Stimulated activated CD4-positive, alpha-beta T cell treated with anti-CD3 and anti-CD28 coated beads, Interleukin-4, amount 100 ng/mL, for 1 hour (primary cell): ENCODE measurements around the gene APP.
A peak's percentile ranks its signal among the peaks of the same experiment; 100 is the strongest.

Source experiments
- DNase-seq: peaks from one replicate; pipeline ENCODE4 v3.0.0-alpha.2; 2020

The APP gene

DNA sequence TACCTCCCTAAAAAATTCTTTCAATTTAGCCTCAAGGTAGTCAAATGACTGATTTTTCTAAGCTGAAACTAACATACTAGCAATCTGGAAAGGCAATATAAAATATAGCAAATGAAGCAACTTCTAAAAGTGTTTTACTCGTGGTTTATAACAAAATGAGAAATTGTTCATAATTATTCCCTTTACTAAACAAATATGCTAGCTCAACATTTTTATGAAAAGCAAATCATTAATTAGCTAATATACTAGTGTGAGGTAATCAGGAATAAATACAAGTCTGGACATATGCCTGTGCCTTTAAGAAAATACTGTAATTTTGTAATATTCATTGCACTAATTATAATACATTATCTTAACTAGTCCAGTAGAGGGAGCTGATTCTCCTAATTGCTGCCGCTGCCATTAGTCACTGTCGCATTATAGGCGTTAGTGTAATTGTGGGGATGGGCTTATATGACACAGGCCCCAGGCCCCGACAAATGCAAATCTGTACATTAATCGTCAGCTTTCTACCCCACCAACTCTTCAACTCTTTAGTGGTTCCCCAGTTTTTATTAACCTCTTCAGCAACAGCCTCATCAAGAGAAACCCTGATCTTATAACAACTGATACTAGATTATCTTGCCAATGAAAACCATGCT, 274.9 kb downstream of the APP start:
- peak; percentile 5 for DNase-seq

DNA sequence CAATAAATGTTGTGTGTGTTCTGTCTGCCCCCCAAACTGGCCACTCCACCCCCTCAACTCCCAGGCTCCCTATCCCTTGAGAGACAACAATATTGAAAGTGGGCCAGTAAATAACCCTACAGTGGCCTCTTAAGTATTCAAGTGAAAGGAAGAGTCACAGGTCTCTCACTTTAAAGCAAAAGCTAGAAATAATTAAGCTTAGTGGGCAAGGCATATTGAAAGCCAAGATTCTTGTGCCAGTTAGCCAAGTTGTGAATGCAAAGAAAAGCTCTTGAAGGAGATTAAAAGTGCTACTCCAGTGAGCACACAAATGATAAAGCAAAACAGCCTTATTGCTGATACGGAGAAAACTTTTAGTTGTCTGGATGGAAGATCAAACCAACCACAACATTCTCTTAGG, 277.4 kb downstream of the APP start:
- DNase-seq, result no peak

DNA sequence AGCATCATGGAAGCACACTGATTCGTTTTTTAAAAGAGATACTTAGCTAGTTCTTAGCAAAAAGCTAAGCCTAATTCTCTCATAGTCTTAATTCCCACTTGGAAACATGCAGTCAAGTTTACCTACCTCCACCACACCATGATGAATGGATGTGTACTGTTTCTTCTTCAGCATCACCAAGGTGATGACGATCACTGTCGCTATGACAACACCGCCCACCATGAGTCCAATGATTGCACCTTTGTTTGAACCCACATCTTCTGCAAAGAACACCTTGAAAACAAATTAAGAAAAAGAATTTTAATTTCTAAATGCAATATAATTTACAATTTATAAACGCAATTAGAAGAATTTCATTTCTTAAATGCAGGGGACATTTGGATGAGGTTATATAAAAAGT, 279.0 kb downstream of the APP start:
- no peak for DNase-seq

DNA sequence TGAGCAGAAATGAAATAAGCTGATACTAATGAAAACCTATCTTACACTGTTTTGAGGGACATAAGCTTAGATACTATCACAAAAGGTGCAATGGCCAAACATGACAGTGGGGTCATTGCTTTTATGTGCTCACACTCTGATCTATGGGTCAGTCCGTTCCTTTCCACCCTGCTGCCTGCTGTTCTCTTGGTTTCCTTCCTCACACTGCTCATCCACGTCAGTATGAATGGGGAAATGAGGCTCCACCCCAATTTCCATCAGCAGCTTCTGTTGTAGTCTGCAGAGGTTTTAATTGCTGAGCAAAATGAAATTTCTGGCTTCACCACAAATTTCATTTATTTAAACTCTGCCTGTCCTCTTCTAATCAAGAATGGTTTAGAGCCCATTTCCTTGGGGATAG, 280.6 kb downstream of the APP start:
- no peak for DNase-seq

DNA sequence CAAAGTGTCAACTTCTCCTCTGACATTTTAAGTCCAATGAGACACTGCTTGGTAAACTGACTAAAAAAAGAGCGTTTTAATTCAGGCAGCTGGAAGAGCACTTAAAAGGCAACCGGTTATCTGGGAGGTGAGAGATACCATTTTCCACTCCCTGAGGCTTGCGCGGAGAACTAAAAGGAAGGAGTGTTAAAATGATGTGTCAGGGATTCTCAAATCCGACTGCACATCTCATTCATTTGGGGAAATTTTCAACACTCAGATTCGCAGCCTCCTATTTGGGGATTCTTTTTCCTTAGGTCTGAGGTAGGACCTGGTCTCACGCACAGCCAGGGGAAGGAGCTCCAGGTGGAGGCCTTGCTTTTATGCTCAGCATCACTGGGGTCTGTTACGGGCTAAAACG, 281.9 kb downstream of the APP start:
- DNase-seq, result no peak

DNA sequence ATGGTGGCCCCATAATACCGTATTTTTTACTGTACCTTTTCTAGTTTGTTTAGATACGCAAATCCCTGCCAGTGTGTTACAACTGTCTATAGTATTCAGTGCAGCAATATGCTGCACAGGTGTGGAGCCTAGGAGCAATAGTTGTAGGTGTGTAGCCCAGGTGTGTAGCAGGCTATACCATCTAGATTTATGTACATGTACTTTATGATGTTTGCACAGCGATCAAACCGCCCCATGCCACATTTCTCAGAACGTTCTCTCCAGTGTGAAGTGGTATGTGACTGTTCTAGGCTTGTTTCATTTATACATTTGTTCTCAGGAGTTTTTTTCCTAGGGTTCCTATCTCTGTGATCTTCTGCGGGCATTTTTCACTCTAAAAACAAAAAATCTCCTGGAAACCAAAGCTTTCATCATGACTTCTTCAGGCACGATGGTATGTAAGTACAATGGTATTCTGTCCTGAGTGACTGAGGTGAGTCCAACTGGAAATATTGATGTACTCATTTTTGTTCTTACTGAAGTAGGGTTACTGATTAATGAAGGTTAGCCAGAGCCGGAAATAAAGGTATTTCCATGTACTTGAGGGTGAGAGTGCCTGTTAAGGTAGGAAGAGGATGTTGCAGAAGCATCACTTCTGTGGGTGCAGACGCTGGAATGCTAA, 282.8 kb downstream of the APP start:
- no peak for DNase-seq

DNA sequence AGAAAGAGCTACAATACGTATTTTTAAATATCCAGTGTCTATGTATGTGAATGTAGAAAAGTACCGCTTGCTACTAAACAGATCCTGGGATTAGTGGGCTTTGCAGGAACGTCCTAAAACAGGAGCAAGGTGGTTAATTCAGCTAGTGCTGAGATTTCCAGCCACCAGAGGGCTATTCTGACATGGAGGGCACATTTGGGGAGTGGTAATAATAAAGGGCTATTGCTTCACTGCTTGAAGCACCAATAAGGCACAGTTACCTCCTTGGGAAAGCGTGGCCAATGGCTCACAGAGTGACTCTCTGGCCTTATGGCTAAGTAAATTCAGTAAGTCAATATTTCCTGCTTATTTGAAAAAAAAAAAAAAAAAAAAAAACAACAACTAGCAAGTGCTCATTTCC, 283.4 kb downstream of the APP start:
- no peak for DNase-seq

DNA sequence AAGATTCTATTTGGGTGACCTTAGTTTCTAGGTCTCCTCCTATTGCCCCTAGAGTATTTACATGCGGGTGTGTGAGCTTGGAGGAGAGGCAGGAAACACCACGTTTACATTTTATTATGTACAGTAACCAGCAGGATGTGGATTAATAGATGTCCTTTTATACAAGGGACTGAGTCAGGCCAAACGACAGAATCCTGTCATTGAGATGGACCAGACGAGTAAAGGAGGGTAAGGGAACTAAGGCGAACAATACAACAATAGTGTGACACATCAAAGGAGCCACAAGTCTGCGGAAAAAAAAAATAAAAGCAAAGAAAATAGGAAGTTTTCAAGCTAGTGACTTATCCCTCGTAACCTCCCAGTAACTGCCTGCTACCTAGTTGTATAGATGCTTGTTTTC, 284.7 kb downstream of the APP start:
- no peak for DNase-seq

DNA sequence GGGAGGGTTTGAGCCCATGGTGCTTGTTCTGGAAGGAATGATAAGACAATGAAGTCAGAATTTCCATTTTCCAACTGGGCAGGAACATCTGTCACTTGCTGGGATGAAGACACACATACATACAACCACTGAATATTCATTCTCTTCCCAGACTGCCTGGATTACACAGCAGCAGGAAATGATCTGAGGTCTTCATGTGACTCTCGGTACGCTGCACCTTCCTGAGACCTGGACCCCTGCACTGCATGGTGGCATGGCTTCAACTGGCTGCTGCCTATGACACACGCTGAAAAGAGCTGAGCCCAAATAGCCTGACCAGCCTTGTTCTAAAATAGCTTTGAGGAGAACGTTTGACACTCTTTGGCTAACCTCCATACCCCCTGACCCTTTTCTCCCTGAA, 285.2 kb downstream of the APP start:
- DNase-seq, result no peak

DNA sequence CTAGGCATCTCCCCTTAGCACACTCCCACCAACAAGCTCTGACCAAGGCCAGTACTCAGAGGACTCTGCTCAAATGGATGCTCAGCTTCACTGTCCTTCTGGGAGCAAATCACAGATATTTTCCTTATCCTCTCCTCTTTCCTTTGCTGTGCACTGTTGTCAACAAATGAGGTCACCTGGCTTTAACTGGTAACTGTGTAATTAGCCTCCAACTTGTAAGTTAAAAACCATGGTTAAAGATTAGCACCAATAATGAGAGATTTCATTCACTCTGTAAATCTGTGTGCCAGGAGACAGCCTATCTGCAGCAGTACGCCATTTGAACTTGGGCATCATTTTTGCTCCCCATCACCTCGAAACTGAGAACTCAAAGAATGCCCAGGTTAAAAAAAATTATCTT, 286.3 kb downstream of the APP start:
- DNase-seq, result no peak

DNA sequence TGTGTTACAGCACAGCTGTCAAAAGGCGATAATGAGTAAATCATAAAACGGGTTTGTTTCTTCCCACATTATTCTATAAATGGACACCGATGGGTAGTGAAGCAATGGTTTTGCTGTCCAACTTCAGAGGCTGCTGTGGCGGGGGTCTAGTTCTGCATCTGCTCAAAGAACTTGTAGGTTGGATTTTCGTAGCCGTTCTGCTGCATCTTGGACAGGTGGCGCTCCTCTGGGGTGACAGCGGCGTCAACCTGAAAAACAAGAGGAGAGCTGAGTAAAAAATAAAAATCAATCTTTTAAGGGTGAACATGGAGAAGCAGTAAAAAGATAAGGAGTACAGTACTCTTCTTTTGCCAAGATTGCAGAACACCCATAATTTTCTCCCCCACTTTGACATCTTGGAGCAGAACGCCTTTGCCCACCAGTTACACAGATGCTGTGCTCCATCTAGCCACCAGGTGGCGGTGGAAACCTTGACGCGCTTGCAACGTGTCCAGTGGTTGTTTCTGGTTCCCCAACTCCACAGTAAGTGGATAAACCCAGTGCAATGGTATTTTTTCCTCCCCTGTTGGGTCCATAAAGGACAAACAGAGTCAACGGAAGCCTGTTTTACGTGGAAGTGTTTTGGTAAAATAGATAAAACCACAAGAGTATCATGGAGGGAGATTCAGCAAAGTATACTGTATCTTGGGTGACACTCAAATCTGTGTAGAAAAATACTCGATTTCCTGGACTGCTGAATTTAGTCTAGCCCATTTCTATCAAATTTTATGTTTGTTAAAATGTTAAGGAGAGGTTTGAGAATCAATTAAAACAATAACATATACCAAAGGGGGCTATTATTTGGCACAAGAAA, 288.8 kb downstream of the APP start:
- peak; percentile 52 for DNase-seq

DNA sequence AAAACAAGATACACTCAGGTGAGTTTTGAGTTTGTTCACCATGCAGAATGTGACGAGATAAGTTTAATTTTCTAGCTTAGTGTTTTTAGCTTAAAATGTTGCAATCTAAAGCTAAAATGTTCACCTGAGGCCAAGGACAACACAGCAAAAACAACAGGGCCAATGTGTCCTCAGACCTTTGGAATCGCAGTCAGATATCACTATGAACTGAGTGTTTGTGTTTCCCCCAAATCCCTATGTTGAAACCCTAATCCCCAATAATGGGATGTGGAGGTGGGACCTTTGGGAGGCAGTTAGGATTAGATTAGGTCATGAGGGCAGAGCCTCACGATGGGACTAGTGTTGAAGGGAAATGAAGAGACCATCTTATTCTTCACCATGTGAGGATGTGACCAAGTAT, 291.4 kb downstream of the APP start:
- DNase-seq, result no peak

DNA sequence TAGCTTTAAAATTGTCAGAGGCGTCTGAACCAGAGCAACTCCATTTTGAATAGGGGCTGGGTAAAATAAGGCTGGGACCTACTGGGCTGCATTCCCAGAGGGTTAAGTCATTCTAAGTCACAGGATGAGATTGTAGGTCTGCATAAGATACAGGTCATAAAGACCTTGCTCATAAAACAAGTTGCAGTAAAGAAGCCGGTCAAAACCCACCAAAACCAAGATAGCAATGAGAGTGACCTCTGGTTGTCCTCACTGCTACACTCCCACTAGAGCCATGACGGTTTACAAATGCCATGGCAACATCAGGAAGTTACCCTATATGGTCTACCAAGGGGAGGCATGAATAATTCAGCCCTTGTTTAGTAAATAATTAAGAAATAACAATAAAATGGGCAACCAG, 292.2 kb downstream of the APP start:
- no peak for DNase-seq

DNA sequence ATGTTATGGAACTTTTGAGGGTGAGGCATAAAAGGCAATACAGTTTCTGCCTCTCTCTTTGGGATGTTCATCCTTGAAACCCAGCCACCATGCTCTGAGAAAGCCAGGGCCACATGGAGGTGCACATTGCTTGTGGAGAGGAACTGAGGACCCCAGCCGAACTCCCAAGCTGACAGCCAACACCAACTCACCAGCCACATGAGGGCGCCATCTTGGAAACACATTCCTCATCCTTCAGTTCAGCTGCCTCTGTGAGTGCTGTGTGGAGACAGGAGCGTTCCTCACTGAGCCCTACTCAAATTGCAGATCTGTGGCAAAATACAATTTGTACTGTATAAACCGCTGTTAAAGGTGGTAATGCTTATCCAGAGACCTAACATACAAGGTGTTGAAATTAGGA, 298.3 kb downstream of the APP start:
- no peak for DNase-seq

DNA sequence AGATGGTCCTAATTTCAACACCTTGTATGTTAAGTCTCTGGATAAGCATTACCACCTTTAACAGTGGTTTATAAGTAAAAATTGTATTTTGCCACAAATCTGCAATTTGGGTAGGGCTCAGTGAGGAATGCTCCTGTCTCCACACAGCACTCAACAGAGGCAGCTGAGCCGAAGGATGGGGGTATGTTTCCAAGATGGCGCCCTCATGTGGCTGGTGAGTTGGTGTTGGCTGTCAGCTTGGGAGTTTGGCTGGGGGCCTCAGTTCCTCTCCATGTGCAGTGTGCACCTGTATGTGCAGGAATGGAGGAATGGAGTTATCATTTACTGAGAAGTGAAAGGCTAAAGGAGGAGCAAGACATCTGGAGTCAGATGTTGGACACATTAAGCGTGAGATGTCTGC, 299.0 kb downstream of the APP start:
- DNase-seq, result no peak

DNA sequence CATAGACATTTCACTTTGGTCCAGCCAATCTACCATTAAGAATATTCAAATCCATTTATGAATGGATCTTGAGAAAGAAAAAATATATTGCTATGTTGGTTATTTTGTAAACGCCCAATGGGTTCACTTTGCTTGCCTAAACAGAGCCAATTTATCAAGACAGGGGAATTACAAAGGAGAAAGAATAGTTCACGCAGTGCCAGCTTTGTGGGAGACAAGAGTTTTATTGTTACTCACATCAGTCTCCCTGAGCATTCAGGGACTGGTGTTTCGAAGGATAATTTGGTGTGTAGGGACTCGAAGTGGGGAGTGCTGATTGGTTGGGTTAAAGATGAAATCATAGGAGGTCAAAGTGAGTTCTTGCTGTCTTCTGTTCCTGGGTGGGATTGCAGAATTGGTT, 300.5 kb downstream of the APP start:
- no peak for DNase-seq

DNA sequence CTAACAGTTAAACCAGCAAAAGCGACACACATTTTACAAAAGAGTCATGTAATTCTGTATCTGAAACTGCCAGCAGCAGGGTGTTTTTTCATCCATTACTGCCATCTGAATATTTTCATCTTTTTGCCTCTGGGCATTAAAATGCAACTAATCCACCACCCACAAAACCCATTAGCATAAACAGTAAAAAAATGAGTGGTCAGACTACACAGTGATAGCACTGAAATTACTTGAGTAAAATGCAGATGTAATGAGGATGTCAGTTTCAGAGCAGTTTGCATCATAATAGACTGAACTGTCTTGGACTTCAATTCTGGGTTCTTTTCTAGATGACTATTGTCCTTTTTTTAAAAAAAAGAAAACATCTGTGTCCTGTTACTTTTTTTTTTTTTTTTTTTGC, 303.5 kb downstream of the APP start:
- DNase-seq, result no peak

DNA sequence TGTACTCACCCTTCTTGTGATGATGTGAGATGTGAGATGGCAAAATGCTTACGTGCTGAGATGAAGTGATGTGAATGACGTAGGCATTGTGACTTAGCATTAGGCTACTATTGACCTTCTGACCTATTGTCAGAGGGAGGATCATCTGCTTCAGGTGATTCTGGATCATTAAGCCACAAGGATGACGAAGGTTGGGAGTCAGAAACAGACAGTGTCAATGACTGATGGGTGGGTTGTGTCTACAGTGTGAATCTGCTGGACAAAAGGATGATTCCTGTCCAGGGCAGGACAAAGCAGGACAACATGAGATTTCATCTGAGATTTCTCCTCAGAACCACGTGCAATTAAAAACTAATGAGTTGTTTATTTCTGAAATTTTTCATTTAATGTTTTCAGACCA, 306.8 kb downstream of the APP start:
- no peak for DNase-seq

DNA sequence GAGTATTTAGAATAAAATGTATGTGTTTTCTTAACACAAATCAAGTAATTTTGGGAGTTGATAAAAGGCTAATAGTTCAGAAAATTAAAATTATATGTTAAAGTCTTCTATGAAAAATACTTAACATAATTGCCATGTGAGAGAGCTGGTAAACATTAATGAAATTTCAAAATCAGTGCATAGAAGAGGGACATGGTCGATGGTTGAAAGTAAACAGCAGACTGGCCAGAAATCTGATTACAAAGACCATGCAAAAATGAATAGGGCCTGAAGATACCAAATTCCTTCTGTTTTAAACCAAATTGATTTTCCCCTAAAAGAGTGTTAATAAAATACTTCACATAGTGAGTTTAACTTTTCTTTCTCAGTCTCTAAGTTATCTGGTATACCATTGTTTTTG, 307.5 kb downstream of the APP start:
- DNase-seq, result no peak

DNA sequence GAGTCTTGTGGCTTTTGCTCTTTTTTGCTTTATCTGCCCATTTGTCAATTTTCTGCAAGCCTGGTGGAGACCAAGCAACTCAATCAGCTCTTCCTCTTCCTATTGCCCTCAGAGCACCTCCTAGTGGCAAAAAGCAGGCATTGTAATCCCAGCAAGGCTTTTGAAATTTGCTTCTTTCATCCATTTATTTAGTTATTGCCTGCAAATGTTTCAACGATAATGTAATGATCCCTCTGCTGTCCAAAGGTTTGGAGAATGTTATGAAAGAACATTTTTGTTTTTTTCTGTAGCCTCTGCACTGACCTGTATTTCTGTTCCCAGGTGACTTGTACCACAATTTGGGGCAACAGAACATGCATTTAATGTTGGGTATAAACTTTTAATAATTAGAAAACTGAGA, 308.0 kb downstream of the APP start:
- DNase-seq, result no peak

DNA sequence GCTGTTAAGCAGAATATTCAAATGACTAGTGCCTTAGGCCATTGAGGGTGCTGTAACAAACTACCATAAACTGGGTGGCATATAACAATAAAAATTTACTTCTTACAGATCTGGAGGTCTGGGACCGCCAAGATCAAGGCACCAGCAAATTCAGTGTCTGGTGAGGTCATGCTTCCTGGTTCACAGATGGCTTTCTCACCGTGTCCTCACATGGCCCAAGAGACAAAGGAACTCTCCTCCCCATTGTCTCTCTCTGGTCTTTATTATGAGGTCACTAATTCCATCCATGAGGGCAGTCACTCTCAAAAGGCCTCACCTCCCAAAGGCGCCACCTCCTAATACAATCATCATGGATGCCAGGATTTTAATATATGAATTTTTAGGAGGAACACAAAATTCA, 308.5 kb downstream of the APP start:
- DNase-seq, result no peak

DNA sequence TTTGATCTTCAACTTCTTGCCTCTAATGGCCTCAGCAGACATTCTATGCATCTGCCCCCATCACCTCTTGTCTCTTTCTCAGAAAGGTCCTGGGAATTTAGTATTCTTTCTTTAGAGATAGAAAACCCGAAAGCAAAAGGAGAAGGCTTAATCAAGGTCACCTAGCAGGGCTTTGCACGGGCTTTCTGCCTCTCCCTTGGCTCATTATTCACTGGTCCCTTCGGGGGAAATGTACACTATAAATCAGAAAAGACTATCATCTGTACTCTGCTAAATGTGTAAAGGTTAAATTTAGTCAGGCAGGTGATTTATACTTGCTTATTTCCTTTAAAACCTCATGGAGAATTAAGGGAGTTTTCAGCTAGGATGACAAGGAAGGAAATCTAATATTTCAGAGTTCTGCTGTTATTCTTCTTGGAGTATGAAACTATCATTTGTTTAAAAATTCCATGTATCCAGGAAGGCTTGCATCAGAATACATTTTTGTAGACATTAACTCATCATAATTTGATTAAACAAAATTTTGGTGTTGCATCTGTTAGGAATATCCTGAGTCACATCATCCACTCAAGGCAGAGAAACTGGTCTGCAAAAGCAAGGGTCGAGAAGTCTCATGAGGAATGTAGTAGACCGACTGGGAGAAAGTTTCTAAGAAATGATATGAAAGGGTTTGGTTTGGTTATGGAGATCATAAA, 311.2 kb downstream of the APP start:
- DNase-seq, result no peak

DNA sequence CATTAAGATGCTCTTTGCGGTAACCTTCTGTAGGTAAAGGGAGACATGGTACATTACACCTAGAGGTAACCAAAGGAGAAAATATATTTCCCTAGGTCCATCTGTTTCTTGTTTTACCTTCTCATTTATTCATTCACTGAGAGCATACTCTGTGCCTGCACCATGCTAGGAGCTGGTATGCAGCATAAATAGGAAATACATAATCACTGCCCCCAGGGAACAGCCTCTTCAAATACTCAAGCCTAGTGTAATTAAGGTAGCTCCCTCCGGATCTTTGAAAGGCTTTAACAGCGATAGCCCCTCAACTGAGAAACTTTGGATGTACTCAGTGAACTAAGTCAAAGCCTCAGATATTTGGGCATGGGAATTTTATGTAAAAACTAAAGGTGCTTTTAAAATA, 312.2 kb downstream of the APP start:
- DNase-seq, result no peak
